Left lung (tissue), 10 donors: ENCODE results near the gene MED8. TPM values are rescaled to one million over a fixed set of nuclear protein-coding genes. Genes with fewer than 3 reads are reported as not detected.

Experiments
- ATAC-seq: fragments of 200-7000 bp; cut with Tn5 transposase; one replicate; pipeline ENCODE4 v1.9.1; 2020; ENCODE audit warnings: moderate library complexity
- DNase-seq, 4 donors: peaks; one replicate each; pipeline ENCODE4 v3.0.0-alpha.2; 2013 to 2020
- H3K27ac ChIP-seq, 2 donors: fragments of 200-600 bp; sonication (generic) in 1 of 2; one replicate each; pipeline versions ENCODE4 v1.5.0 to v1.8.0; 2020 to 2021
- H3K27me3 ChIP-seq, 2 donors: fragments of 200-600 bp; sonication (generic) in 1 of 2; one replicate each; pipeline versions ENCODE4 v1.5.0 to v1.8.0; 2020 to 2021
- H3K36me3 ChIP-seq, 2 donors: fragments of 200-600 bp; sonication (generic) in 1 of 2; one replicate each; pipeline versions ENCODE4 v1.5.0 to v1.8.0; 2020 to 2021
- H3K4me1 ChIP-seq, 2 donors: fragments of 200-600 bp; one replicate each; pipeline ENCODE4 v1.8.0; 2021
- H3K4me3 ChIP-seq, 2 donors: fragments of 200-600 bp; sonication (generic) in 1 of 2; one replicate each; pipeline versions ENCODE4 v1.5.0 to v1.8.0; 2020 to 2021; ENCODE audit warnings: mild to moderate bottlenecking in 1 of 2
- H3K9me3 ChIP-seq, 2 donors: fragments of 200-600 bp; sonication (generic) in 1 of 2; one replicate each; pipeline versions ENCODE4 v1.5.0 to v1.8.0; 2020 to 2021
- CTCF ChIP-seq, 2 donors: fragments of 200-600 bp; sonication (generic) in 1 of 2; IDR thresholded peaks; one replicate each; pipeline versions ENCODE4 v1.5.0 to v1.8.0; 2021; ENCODE audit warnings: antibody characterized with exemption in 2 of 2
- intact Hi-C, 2 donors: fragments of 100-400 bp; cut with DNase I; formaldehyde crosslinking; loops; one replicate each; pipeline versions ENCODE4 v1.11.2 to v1.14.2; 2022
- polyA plus RNA-seq, 6 donors: library from polyadenylated mRNA; unstranded; fragments of 120-200 nt; gene quantifications; one replicate each; pipeline ENCODE4 v1.2.1, GENCODE V29; 2013; ENCODE audit not compliant: insufficient read length in 6 of 6
- total RNA-seq, 2 donors: library from RNA; stranded (reverse); fragmentation: NEBNext Ultra II Directional; extraction: Animal tissue kit (Norgen Biotek cat#: 25700); gene quantifications; one replicate each; pipeline ENCODE4 v1.2.1, GENCODE V29; 2021
- donor health status: DM: no; HTN: yes; CAD: no.
- donor health status: DM: no; HTN: no; CAD: no.

The MED8 gene
- total and polyA plus RNA-seq, 8 donors, result 32.1 to 48.5 (median 37.1) TPM

GRCh38 chr1:43398227-43398626 lies 8.6 kb upstream of the MED8 start:
- no peak for TF ChIP-seq CTCF (IDR thresholded peaks at IDR 0.05)
- Histone ChIP-seq H3K4me1 (no peaks in the 10 kb centered on the region), H3K36me3 (peaks cover 0 to 15% of the 10 kb centered on the region in 2 donors), H3K27me3 (no peaks in the 10 kb centered on the region), H3K4me3 (no peak overlapping the region), H3K27ac (no peak overlapping the region), H3K9me3 (no peaks in the 10 kb centered on the region)
- DNase-seq (no peak), ATAC-seq (no peak)
- intact Hi-C loops, result no loop called here

GRCh38 chr1:43396059-43396458 lies 6.5 kb upstream of the MED8 start:
- H3K36me3 ChIP-seq, result peaks cover 0 to 9% of the 10 kb centered on the region in 2 donors
- no peak overlapping the region for H3K27ac ChIP-seq
- no peak overlapping the region for H3K4me3 ChIP-seq
- H3K4me1 ChIP-seq, result peaks cover 0 to 3% of the 10 kb centered on the region in 2 donors
- intact Hi-C loops, result no loop called here
- no peaks in the 10 kb centered on the region for H3K27me3 ChIP-seq
- TF ChIP-seq CTCF (IDR thresholded peaks at IDR 0.05), result no peak
- DNase-seq (no peak), ATAC-seq (peak; percentile 41)
- no peaks in the 10 kb centered on the region for H3K9me3 ChIP-seq

GRCh38 chr1:43395523-43395922 lies 5.9 kb upstream of the MED8 start:
- no peak for DNase-seq
- no peak overlapping the region for H3K4me3 ChIP-seq
- peaks cover 2 to 8% of the 10 kb centered on the region in 2 donors for H3K4me1 ChIP-seq
- H3K36me3 ChIP-seq, result peaks cover 0 to 9% of the 10 kb centered on the region in 2 donors
- no peak for ATAC-seq
- intact Hi-C loops, result no loop called here
- no peak overlapping the region for H3K27ac ChIP-seq
- no peaks in the 10 kb centered on the region for H3K27me3 ChIP-seq
- no peaks in the 10 kb centered on the region for H3K9me3 ChIP-seq
- no peak for TF ChIP-seq CTCF (IDR thresholded peaks at IDR 0.05)

GRCh38 chr1:43392702-43393101 lies 3.1 kb upstream of the MED8 start:
- DNase-seq (no peak), ATAC-seq (no peak)
- Histone ChIP-seq H3K27me3 (no peaks in the 10 kb centered on the region), H3K4me3 (no peak overlapping the region), H3K4me1 (peaks cover 14 to 28% of the 10 kb centered on the region in 2 donors), H3K9me3 (no peaks in the 10 kb centered on the region), H3K36me3 (peaks cover 0 to 12% of the 10 kb centered on the region in 2 donors), H3K27ac (no peak overlapping the region)
- TF ChIP-seq CTCF (IDR thresholded peaks at IDR 0.05), result no peak
- intact Hi-C loops, result no loop called here

GRCh38 chr1:43388613-43389012 lies 987 bp downstream of the MED8 start:
- no peak for TF ChIP-seq CTCF (IDR thresholded peaks at IDR 0.05)
- H3K27me3 ChIP-seq, result no peaks in the 10 kb centered on the region
- H3K4me3 ChIP-seq, result peak overlapping the region; percentile 78 to 89
- intact Hi-C loops, result loop anchor here in 1 of 2 donors (10.0 kb wide), 1 partner anchor 154 kb away; no protein-coding TSS in a partner anchor
- peak overlapping the region in 1 of 2 donors; percentile 81 for H3K27ac ChIP-seq
- no peak for ATAC-seq
- peaks cover 14 to 37% of the 10 kb centered on the region in 2 donors for H3K4me1 ChIP-seq
- H3K9me3 ChIP-seq, result no peaks in the 10 kb centered on the region
- no peak for DNase-seq
- H3K36me3 ChIP-seq, result peaks cover 16 to 43% of the 10 kb centered on the region in 2 donors
